Germinal center (tissue), 1 donor: ENCODE measurements around the gene CBFA2T3.
"Not testable (repeated sequence)": the region's sequence is repeated elsewhere in the genome, so short reads cannot be mapped to it uniquely, and the experiment has no call there.

Experiments used
- DNase-seq: peaks from one replicate; pipeline ENCODE4 v3.0.0; 2012; ENCODE audit warnings: mixed read lengths, low spot score

Gene CBFA2T3

GRCh38 chr16:89012622-89012995, 35.6 kb upstream of the CBFA2T3 start:
- no peak for DNase-seq

- no peak for DNase-seq
These were observed 35.1 kb upstream of the CBFA2T3 start for GRCh38 chr16:89011909-89012621.

- DNase-seq: no peak
These were observed 33.4 kb upstream of the CBFA2T3 start for GRCh38 chr16:89010210-89010925.

GRCh38 chr16:89009343-89010209, 32.6 kb upstream of the CBFA2T3 start:
- DNase-seq: no peak

GRCh38 chr16:89008796-89009195, 31.8 kb upstream of the CBFA2T3 start:
- DNase-seq: not testable (repeated sequence)

- DNase-seq: no peak
These were observed 30.6 kb upstream of the CBFA2T3 start for GRCh38 chr16:89007371-89008249.

GRCh38 chr16:89006036-89006752, 29.2 kb upstream of the CBFA2T3 start:
- DNase-seq: no peak

GRCh38 chr16:89005201-89006035, 28.4 kb upstream of the CBFA2T3 start:
- DNase-seq: no peak

GRCh38 chr16:89004209-89004831, 27.3 kb upstream of the CBFA2T3 start:
- no peak for DNase-seq

GRCh38 chr16:89003831-89004208, 26.8 kb upstream of the CBFA2T3 start:
- DNase-seq: no peak

- DNase-seq: no peak
These were observed 26.1 kb upstream of the CBFA2T3 start for GRCh38 chr16:89002851-89003830.

- DNase-seq: not testable (repeated sequence)
These were observed 25.1 kb upstream of the CBFA2T3 start for GRCh38 chr16:89002081-89002480.

- no peak for DNase-seq
These were observed 24.4 kb upstream of the CBFA2T3 start for GRCh38 chr16:89001117-89002027.

- no peak for DNase-seq
These were observed 23.4 kb upstream of the CBFA2T3 start for GRCh38 chr16:89000207-89000959.

GRCh38 chr16:88999457-89000206, 22.6 kb upstream of the CBFA2T3 start:
- no peak for DNase-seq
